ENCODE results near the gene TPSAB1. TPM values are rescaled to one million over a fixed set of nuclear protein-coding genes. Genes with fewer than 3 reads are reported as not detected.
"Not testable (repeated sequence)": the region's sequence is repeated elsewhere in the genome, so short reads cannot be mapped to it uniquely, and the experiment has no call there.

Gene TPSAB1
- total RNA-seq, 1 donor from 2014 or later, result not detected

GRCh38 chr16:1265090-1265630 lies 24.7 kb downstream of the TPSAB1 start:
- no peak for DNase-seq (ENCODE audit: low read depth, low spot score)

GRCh38 chr16:1265826-1266225 lies 25.3 kb downstream of the TPSAB1 start:
- DNase-seq (ENCODE audit: low read depth, low spot score), result no peak

GRCh38 chr16:1269418-1269817 lies 28.9 kb downstream of the TPSAB1 start:
- DNase-seq (ENCODE audit: low read depth, low spot score), result not testable (repeated sequence)

GRCh38 chr16:1271380-1271723 lies 30.8 kb downstream of the TPSAB1 start:
- DNase-seq (ENCODE audit: low read depth, low spot score), result no peak

- DNase-seq (ENCODE audit: low read depth, low spot score), result not testable (repeated sequence)
Observed at GRCh38 chr16:1271724-1272413, 31.4 kb downstream of the TPSAB1 start.

- no peak for DNase-seq (ENCODE audit: low read depth, low spot score)
Observed at GRCh38 chr16:1272453-1273198, 32.1 kb downstream of the TPSAB1 start.

- DNase-seq (ENCODE audit: low read depth, low spot score), result no peak
Observed at GRCh38 chr16:1273816-1274215, 33.3 kb downstream of the TPSAB1 start.

GRCh38 chr16:1274767-1275166 lies 34.3 kb downstream of the TPSAB1 start:
- DNase-seq (ENCODE audit: low read depth, low spot score), result no peak

- DNase-seq (ENCODE audit: low read depth, low spot score), result no peak
Observed at GRCh38 chr16:1275791-1276579, 35.5 kb downstream of the TPSAB1 start.

GRCh38 chr16:1276580-1276878 lies 36.0 kb downstream of the TPSAB1 start:
- no peak for DNase-seq (ENCODE audit: low read depth, low spot score)

GRCh38 chr16:1277151-1277598 lies 36.7 kb downstream of the TPSAB1 start:
- DNase-seq (ENCODE audit: low read depth, low spot score), result no peak

- DNase-seq (ENCODE audit: low read depth, low spot score), result no peak
Observed at GRCh38 chr16:1277617-1278282, 37.2 kb downstream of the TPSAB1 start.

- DNase-seq (ENCODE audit: low read depth, low spot score), result no peak
Observed at GRCh38 chr16:1278477-1278876, 38.0 kb downstream of the TPSAB1 start.

- no peak for DNase-seq (ENCODE audit: low read depth, low spot score)
Observed at GRCh38 chr16:1279081-1279944, 38.8 kb downstream of the TPSAB1 start.

- DNase-seq (ENCODE audit: low read depth, low spot score), result no peak
Observed at GRCh38 chr16:1279945-1280589, 39.6 kb downstream of the TPSAB1 start.

GRCh38 chr16:1280783-1281182 lies 40.3 kb downstream of the TPSAB1 start:
- DNase-seq (ENCODE audit: low read depth, low spot score), result no peak

GRCh38 chr16:1281517-1281916 lies 41.0 kb downstream of the TPSAB1 start:
- no peak for DNase-seq (ENCODE audit: low read depth, low spot score)

GRCh38 chr16:1282324-1282973 lies 41.9 kb downstream of the TPSAB1 start:
- DNase-seq (ENCODE audit: low read depth, low spot score), result no peak

- DNase-seq (ENCODE audit: low read depth, low spot score), result no peak
Observed at GRCh38 chr16:1283296-1283695, 42.8 kb downstream of the TPSAB1 start.
